ENCODE measurements around the gene SPART. TPM values are rescaled to one million over a fixed set of nuclear protein-coding genes. Genes with fewer than 3 reads are reported as not detected.

SPART gene
- total RNA-seq, 1 experiment from 2014 or later: 182 TPM

GRCh38 chr13:36382030-36382429 is 35.8 kb upstream of the SPART start:
- no peak overlapping the region for H3K4me3 ChIP-seq (ENCODE audit: low read depth, low read length, poor library complexity, severe bottlenecking)
- no peaks in the 10 kb centered on the region for H3K36me3 ChIP-seq (ENCODE audit: insufficient read depth, low read length, poor library complexity, severe bottlenecking)
- no peaks in the 10 kb centered on the region for H3K9me3 ChIP-seq (ENCODE audit: low read depth, low read length, poor library complexity, severe bottlenecking)
- POLR2A ChIA-PET (ENCODE audit: low non-redundant PET): no interaction called here
- BruUV-seq (replicated peaks): no TSS peak
- H3K27ac ChIP-seq (ENCODE audit: low read depth, low read length, poor library complexity, severe bottlenecking): no peak overlapping the region
- peaks cover 13% of the 10 kb centered on the region for H3K4me1 ChIP-seq (ENCODE audit: insufficient read depth, low read length, poor library complexity, severe bottlenecking)
- DNase-seq (ENCODE audit: low spot score): no peak
- TF ChIP-seq, protein P1, sequence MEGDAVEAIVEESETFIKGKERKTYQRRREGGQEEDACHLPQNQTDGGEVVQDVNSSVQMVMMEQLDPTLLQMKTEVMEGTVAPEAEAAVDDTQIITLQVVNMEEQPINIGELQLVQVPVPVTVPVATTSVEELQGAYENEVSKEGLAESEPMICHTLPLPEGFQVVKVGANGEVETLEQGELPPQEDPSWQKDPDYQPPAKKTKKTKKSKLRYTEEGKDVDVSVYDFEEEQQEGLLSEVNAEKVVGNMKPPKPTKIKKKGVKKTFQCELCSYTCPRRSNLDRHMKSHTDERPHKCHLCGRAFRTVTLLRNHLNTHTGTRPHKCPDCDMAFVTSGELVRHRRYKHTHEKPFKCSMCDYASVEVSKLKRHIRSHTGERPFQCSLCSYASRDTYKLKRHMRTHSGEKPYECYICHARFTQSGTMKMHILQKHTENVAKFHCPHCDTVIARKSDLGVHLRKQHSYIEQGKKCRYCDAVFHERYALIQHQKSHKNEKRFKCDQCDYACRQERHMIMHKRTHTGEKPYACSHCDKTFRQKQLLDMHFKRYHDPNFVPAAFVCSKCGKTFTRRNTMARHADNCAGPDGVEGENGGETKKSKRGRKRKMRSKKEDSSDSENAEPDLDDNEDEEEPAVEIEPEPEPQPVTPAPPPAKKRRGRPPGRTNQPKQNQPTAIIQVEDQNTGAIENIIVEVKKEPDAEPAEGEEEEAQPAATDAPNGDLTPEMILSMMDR (conservative IDR thresholded peaks at IDR 0.05; ENCODE audit: low read depth, low read length): no peak
- no peak for TF ChIP-seq EZH2 (IDR thresholded peaks at IDR 0.05; ENCODE audit: borderline replicate concordance, low read depth, low read length, poor library complexity, severe bottlenecking)
- CTCF ChIA-PET: no interaction called here
- intact Hi-C loops (cut with micrococcal nuclease; ENCODE audit: unreplicated experiment): no loop called here
- no peaks in the 10 kb centered on the region for H3K27me3 ChIP-seq (replicated peaks; ENCODE audit: insufficient read depth, low read depth, low read length, poor library complexity)

DNA sequence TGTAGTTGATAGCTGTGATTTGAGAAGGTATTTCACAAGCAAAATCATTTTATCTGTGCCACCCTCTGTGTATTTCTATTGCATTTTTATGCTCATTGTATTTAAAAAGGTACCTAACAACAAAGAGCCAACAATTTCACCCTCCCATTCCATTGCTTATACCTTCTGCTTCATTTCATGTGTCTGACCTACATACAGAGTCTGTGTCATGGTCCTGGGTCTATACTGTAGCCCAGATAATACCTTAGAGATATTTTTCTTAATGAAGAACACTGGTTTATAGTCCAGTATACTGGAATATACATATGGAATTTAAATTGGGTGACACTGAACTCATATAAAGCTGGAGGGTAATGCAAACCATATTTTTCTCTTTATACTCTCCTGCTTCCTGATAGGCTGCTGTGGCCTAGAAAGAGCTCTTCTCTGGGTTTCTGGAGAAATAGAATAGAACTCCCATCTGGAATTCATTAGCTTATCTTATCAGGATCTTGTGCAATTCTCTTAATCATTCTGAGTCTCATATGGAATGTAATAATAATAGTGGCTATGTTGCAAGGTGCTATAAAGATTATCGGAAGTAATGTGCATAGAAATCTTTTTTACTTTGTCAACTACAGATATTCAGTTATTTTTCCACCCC is 31.8 kb upstream of the SPART start:
- Histone ChIP-seq H3K4me3 (ENCODE audit: low read depth, low read length, poor library complexity, severe bottlenecking) (no peak overlapping the region), H3K27me3 (replicated peaks; ENCODE audit: insufficient read depth, low read depth, low read length, poor library complexity) (no peaks in the 10 kb centered on the region), H3K36me3 (ENCODE audit: insufficient read depth, low read length, poor library complexity, severe bottlenecking) (no peaks in the 10 kb centered on the region), H3K4me1 (ENCODE audit: insufficient read depth, low read length, poor library complexity, severe bottlenecking) (peaks cover 13% of the 10 kb centered on the region), H3K9me3 (ENCODE audit: low read depth, low read length, poor library complexity, severe bottlenecking) (no peaks in the 10 kb centered on the region), H3K27ac (ENCODE audit: low read depth, low read length, poor library complexity, severe bottlenecking) (peak overlapping the region; percentile 68)
- intact Hi-C loops (cut with micrococcal nuclease; ENCODE audit: unreplicated experiment): no loop called here
- CTCF ChIA-PET: interaction anchor here (0.5 to 0.7 kb wide), 2 partner anchors 19 to 31 kb away, joined by 3 read pairs; no protein-coding TSS in a partner anchor
- TF ChIP-seq, protein P1 (conservative IDR thresholded peaks at IDR 0.05; ENCODE audit: low read depth, low read length): no peak
- TF ChIP-seq EZH2 (IDR thresholded peaks at IDR 0.05; ENCODE audit: borderline replicate concordance, low read depth, low read length, poor library complexity, severe bottlenecking): no peak
- POLR2A ChIA-PET (ENCODE audit: low non-redundant PET): no interaction called here
- BruUV-seq (replicated peaks): no TSS peak
- peak; percentile 79 for DNase-seq (ENCODE audit: low spot score)

DNA sequence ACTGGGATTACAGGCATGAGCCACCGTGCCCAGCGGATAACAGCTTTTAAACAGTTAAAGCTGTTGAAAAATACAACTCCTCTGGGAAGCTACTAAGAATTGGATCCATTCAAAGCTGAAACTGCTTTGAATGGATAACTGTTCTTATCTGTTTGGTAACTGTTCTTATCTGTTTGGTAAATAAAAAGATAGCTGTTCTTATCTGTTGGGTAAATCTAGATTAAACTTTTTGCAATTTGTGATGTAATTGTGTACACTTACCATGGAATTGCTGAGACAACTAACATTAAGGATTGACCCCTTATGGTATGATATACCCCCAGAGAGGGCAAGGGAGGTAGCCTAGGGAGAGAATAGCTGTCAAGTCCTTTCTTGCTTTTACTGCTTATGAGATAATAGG is 27.9 kb upstream of the SPART start:
- no peak overlapping the region for H3K27ac ChIP-seq (ENCODE audit: low read depth, low read length, poor library complexity, severe bottlenecking)
- TF ChIP-seq, protein P1 (conservative IDR thresholded peaks at IDR 0.05; ENCODE audit: low read depth, low read length): no peak
- no peak for TF ChIP-seq EZH2 (IDR thresholded peaks at IDR 0.05; ENCODE audit: borderline replicate concordance, low read depth, low read length, poor library complexity, severe bottlenecking)
- intact Hi-C loops (cut with micrococcal nuclease; ENCODE audit: unreplicated experiment): no loop called here

More for the DNA sequence above, 27.9 kb upstream of the SPART start:
- no peaks in the 10 kb centered on the region for H3K36me3 ChIP-seq (ENCODE audit: insufficient read depth, low read length, poor library complexity, severe bottlenecking)
- H3K4me3 ChIP-seq (ENCODE audit: low read depth, low read length, poor library complexity, severe bottlenecking): no peak overlapping the region
- no peaks in the 10 kb centered on the region for H3K9me3 ChIP-seq (ENCODE audit: low read depth, low read length, poor library complexity, severe bottlenecking)
- peaks cover 22% of the 10 kb centered on the region for H3K4me1 ChIP-seq (ENCODE audit: insufficient read depth, low read length, poor library complexity, severe bottlenecking)
- DNase-seq (ENCODE audit: low spot score): no peak
- CTCF ChIA-PET: no interaction called here
- no TSS peak for BruUV-seq (replicated peaks)
- POLR2A ChIA-PET (ENCODE audit: low non-redundant PET): no interaction called here
- H3K27me3 ChIP-seq (replicated peaks; ENCODE audit: insufficient read depth, low read depth, low read length, poor library complexity): no peaks in the 10 kb centered on the region
